ENCODE results near the gene FOXL3. TPM values are rescaled to one million over a fixed set of nuclear protein-coding genes. Genes with fewer than 3 reads are reported as not detected.

The FOXL3 gene
- polyA plus RNA-seq, 6 donors from 2014 or later = not detected

- no peak overlapping the region for H3K27ac Mint-ChIP-seq
- no peaks in the 10 kb centered on the region for H3K9me3 Mint-ChIP-seq
- no peaks in the 10 kb centered on the region for H3K4me1 Mint-ChIP-seq
- no peaks in the 10 kb centered on the region for H3K36me3 Mint-ChIP-seq
- H3K4me3 Mint-ChIP-seq = no peak overlapping the region
- ATAC-seq (ENCODE audit: low read depth in 2 of 2) (no peak), DNase-seq (no peak)
- H3K27me3 Mint-ChIP-seq = peaks cover 0 to 9% (median 5%) of the 10 kb centered on the region in 3 donors
These were observed 39.0 kb upstream of the FOXL3 start for GRCh38 chr7:251005-251404.

DNA sequence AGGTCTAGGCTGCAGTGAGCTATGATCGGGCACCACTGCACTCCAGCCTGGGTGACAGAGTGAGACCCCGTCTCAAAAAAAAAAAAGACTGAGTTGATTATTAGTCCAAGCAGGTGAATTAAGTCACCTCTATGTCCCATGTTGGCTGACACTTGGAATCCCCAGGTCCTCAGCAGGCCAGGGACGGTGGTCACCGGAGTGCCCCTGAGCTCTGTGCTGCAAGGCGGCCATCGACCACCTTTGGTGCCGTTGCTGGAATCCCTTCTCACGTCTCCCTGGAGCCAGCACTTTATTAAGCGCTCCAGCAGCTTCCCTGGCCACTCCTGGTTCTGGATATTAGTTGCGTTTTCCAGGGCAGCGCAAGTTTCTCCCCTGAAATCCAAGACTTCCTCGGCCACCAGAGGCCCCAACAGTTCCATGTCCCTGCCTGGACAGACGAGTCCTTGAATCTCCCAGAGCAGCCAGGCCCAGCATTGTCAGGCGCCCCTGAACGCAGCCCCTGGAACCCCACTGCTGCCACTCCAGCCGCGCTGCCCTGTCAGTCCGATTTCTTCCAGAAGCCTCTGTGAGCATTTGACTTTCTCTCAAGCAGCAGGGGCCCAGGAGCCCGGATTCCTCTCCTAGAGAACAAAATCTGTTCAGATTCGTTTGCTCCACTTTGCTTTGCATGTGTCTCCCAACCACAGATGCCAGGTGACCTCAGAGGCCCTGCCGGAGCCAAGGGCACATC is 38.4 kb upstream of the FOXL3 start:
- H3K36me3 Mint-ChIP-seq = no peaks in the 10 kb centered on the region
- H3K27ac Mint-ChIP-seq = no peak overlapping the region
- peaks cover 0 to 4% (median 2%) of the 10 kb centered on the region in 3 donors for H3K27me3 Mint-ChIP-seq
- DNase-seq (no peak), ATAC-seq (ENCODE audit: low read depth in 2 of 2) (no peak)
- H3K4me1 Mint-ChIP-seq = no peaks in the 10 kb centered on the region
- H3K4me3 Mint-ChIP-seq = no peak overlapping the region
- no peaks in the 10 kb centered on the region for H3K9me3 Mint-ChIP-seq

- Mint-ChIP-seq H3K36me3 (no peaks in the 10 kb centered on the region), H3K9me3 (no peaks in the 10 kb centered on the region), H3K4me3 (no peak overlapping the region), H3K4me1 (no peaks in the 10 kb centered on the region), H3K27me3 (no peaks in the 10 kb centered on the region), H3K27ac (no peak overlapping the region)
- DNase-seq (no peak), ATAC-seq (ENCODE audit: low read depth in 2 of 2) (no peak)
These were observed 37.6 kb upstream of the FOXL3 start for GRCh38 chr7:252216-252965.

DNA sequence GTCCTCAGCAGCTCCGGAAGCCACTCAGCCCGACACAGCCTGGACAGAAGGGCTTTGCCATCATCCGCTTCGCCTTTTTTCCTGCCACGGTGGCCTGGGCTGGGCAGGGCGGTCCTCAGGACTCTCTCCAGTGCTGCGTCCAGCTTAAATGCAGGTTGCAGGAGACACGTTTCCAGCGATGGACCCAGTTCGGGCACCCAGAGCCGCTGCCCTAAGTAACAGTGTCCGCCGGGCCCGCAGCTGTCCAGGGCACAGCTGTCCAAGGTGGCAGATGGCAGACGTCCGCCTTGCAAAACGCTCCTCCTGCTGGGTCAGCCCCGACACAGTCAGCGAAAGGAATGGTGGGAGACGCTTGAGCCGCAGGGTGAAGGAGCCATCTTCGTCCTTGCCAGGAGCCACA is 37.0 kb upstream of the FOXL3 start:
- Mint-ChIP-seq H3K9me3 (no peaks in the 10 kb centered on the region), H3K27me3 (no peaks in the 10 kb centered on the region)
- ATAC-seq (ENCODE audit: low read depth in 2 of 2) = no peak

GRCh38 chr7:253581-254336 is 36.2 kb upstream of the FOXL3 start:
- no peaks in the 10 kb centered on the region for H3K4me1 Mint-ChIP-seq
- no peaks in the 10 kb centered on the region for H3K9me3 Mint-ChIP-seq
- no peaks in the 10 kb centered on the region for H3K36me3 Mint-ChIP-seq
- H3K27me3 Mint-ChIP-seq = no peaks in the 10 kb centered on the region
- ATAC-seq (ENCODE audit: low read depth in 2 of 2) (no peak), DNase-seq (no peak)
- H3K27ac Mint-ChIP-seq = no peak overlapping the region
- H3K4me3 Mint-ChIP-seq = no peak overlapping the region

More for the DNA sequence above, 37.0 kb upstream of the FOXL3 start:
- no peak overlapping the region for H3K27ac Mint-ChIP-seq
- no peak for DNase-seq
- no peaks in the 10 kb centered on the region for H3K36me3 Mint-ChIP-seq
- no peaks in the 10 kb centered on the region for H3K4me1 Mint-ChIP-seq
- H3K4me3 Mint-ChIP-seq = no peak overlapping the region

DNA sequence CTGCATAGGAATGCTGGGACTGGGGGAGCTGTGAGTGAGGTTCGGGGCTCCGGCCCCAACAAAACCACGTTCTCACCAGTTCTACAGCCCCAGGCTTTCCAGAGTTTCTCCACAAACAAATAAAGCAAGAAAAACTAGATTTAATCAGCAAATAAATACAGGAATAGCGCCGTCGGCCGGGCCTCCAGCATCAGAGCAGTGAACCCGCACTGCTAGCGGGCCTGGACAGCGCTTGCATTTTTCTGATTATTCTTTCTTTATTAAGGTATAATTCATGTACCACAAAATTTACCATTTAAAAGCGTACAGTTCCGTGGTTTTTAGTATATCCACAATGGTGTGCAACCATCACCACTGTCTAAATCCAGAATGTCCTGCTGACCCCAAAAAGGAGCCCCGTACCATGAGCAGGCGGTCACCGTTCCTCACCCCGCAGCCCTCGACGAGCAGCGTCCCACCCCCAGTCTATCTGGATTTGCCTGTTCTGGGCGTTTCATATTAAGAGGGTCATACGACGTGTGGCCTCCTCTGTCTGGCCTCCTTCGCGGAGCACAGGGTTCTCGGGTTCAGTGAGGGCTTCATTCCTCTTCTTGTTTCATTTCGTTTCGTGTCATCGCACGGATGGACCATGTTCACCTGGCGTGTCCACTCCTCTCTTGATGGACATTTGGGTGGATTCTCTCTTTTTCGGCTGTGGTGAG is 35.5 kb upstream of the FOXL3 start:
- Mint-ChIP-seq H3K4me3 (no peak overlapping the region), H3K27me3 (no peaks in the 10 kb centered on the region), H3K4me1 (peaks cover 0 to 4% (median 0%) of the 10 kb centered on the region in 3 donors), H3K27ac (no peak overlapping the region), H3K36me3 (no peaks in the 10 kb centered on the region), H3K9me3 (peaks cover 0 to 2% (median 0%) of the 10 kb centered on the region in 7 donors)
- no peak for ATAC-seq (ENCODE audit: low read depth in 2 of 2)
- DNase-seq = no peak

DNA sequence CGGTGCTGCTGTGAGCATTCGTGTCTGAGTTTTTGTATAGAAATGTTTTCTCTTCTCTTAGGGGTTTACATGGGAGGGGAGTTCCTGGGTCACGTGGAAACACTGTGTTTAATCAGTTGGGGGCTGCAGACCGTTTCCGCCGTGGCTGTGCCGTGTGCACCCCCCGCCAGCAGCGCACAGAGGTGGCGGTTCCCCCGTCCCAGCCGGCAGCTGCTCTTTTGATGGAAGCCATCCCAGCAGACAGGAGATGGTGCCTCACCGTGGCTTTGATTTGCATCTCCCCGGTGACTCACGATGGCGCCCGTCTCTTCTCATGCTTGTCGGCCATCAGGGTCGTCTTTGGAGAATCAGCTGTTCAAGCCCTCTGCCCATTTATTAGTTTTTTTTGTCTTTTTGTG is 34.9 kb upstream of the FOXL3 start:
- H3K36me3 Mint-ChIP-seq = no peaks in the 10 kb centered on the region
- H3K27ac Mint-ChIP-seq = no peak overlapping the region
- no peak for DNase-seq
- H3K27me3 Mint-ChIP-seq = no peaks in the 10 kb centered on the region
- peaks cover 0 to 4% (median 0%) of the 10 kb centered on the region in 3 donors for H3K4me1 Mint-ChIP-seq
- H3K4me3 Mint-ChIP-seq = no peak overlapping the region
- H3K9me3 Mint-ChIP-seq = peaks cover 0 to 2% (median 0%) of the 10 kb centered on the region in 7 donors
- ATAC-seq (ENCODE audit: low read depth in 2 of 2) = no peak

- ATAC-seq (ENCODE audit: low read depth in 2 of 2) (no peak), DNase-seq (no peak)
- peaks cover 0 to 4% (median 0%) of the 10 kb centered on the region in 3 donors for H3K4me1 Mint-ChIP-seq
- H3K27me3 Mint-ChIP-seq = no peaks in the 10 kb centered on the region
- peaks cover 0 to 2% (median 0%) of the 10 kb centered on the region in 7 donors for H3K9me3 Mint-ChIP-seq
- no peak overlapping the region for H3K27ac Mint-ChIP-seq
- H3K4me3 Mint-ChIP-seq = no peak overlapping the region
- H3K36me3 Mint-ChIP-seq = no peaks in the 10 kb centered on the region
These were observed 34.1 kb upstream of the FOXL3 start for GRCh38 chr7:255721-256361.

GRCh38 chr7:256461-256940 is 33.5 kb upstream of the FOXL3 start:
- Mint-ChIP-seq H3K36me3 (no peaks in the 10 kb centered on the region), H3K27me3 (no peaks in the 10 kb centered on the region)
- ATAC-seq (ENCODE audit: low read depth in 2 of 2) = no peak

GRCh38 chr7:256981-257646 is 32.9 kb upstream of the FOXL3 start:
- Mint-ChIP-seq H3K27me3 (no peaks in the 10 kb centered on the region), H3K36me3 (peaks cover 0 to 5% of the 10 kb centered on the region in 2 donors), H3K9me3 (peaks cover 0 to 6% (median 1%) of the 10 kb centered on the region in 7 donors), H3K27ac (no peak overlapping the region), H3K4me3 (no peak overlapping the region), H3K4me1 (peaks cover 0 to 8% (median 4%) of the 10 kb centered on the region in 3 donors)
- ATAC-seq (ENCODE audit: low read depth in 2 of 2) (no peak), DNase-seq (no peak)

More at GRCh38 chr7:256461-256940, 33.5 kb upstream of the FOXL3 start:
- no peak overlapping the region for H3K4me3 Mint-ChIP-seq
- DNase-seq = no peak
- H3K27ac Mint-ChIP-seq = no peak overlapping the region
- H3K4me1 Mint-ChIP-seq = peaks cover 0 to 4% (median 0%) of the 10 kb centered on the region in 3 donors
- H3K9me3 Mint-ChIP-seq = peaks cover 0 to 2% (median 0%) of the 10 kb centered on the region in 7 donors

DNA sequence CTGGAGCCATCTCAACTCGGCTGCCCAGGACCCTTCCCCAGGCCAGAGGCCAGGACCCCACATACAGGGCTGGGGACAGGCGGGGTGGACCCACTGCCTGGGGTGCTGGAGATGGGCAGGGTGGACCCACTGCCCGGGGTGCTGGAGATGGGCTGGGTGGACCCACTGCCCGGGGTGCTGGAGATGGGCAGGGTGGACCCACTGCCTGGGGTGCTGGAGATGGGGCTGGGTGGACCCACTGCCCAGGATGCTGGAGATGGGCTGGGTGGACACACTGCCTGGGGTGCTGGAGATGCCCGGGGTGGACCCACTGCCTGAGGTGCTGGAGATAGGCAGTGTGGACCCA is 32.4 kb upstream of the FOXL3 start:
- Mint-ChIP-seq H3K27ac (no peak overlapping the region), H3K36me3 (peaks cover 0 to 10% of the 10 kb centered on the region in 2 donors), H3K27me3 (no peaks in the 10 kb centered on the region), H3K4me1 (peaks cover 4 to 13% (median 9%) of the 10 kb centered on the region in 3 donors), H3K4me3 (no peak overlapping the region), H3K9me3 (peaks cover 0 to 11% (median 4%) of the 10 kb centered on the region in 7 donors)
- ATAC-seq (ENCODE audit: low read depth in 2 of 2) (no peak), DNase-seq (no peak)

- Mint-ChIP-seq H3K27me3 (no peaks in the 10 kb centered on the region), H3K27ac (no peak overlapping the region), H3K36me3 (peaks cover 0 to 11% of the 10 kb centered on the region in 2 donors), H3K9me3 (peaks cover 0 to 12% (median 5%) of the 10 kb centered on the region in 7 donors), H3K4me3 (no peak overlapping the region), H3K4me1 (peaks cover 4 to 13% (median 9%) of the 10 kb centered on the region in 3 donors)
- ATAC-seq (ENCODE audit: low read depth in 2 of 2) (no peak), DNase-seq (no peak)
These were observed 31.3 kb upstream of the FOXL3 start for GRCh38 chr7:258476-259190.

Measured in naive B cell (primary cell).